CD4-positive, alpha-beta T cell treated with Interleukin-4 for 4 hours (primary cell): ENCODE results near the gene ZNF81.
"Not testable (repeated sequence)": the region's sequence is repeated elsewhere in the genome, so short reads cannot be mapped to it uniquely, and the experiment has no call there.

Source experiments
- DNase-seq: peaks from one replicate; pipeline ENCODE4 v3.0.0-alpha.2; 2020

Gene ZNF81

GRCh38 chrX:47846040-47846439 is 9.3 kb downstream of the ZNF81 start:
- DNase-seq = no peak

- DNase-seq = no peak
Observed at GRCh38 chrX:47849778-47850177, 13.1 kb downstream of the ZNF81 start.

- DNase-seq = not testable (repeated sequence)
Observed at GRCh38 chrX:47850389-47850788, 13.7 kb downstream of the ZNF81 start.

GRCh38 chrX:47850901-47851300 is 14.2 kb downstream of the ZNF81 start:
- DNase-seq = no peak

GRCh38 chrX:47854474-47854873 is 17.8 kb downstream of the ZNF81 start:
- peak; percentile 6 for DNase-seq

GRCh38 chrX:47859686-47860085 is 23.0 kb downstream of the ZNF81 start:
- DNase-seq = no peak

- DNase-seq = no peak
Observed at GRCh38 chrX:47862680-47863079, 26.0 kb downstream of the ZNF81 start.

GRCh38 chrX:47863187-47863586 is 26.5 kb downstream of the ZNF81 start:
- no peak for DNase-seq

GRCh38 chrX:47864300-47864699 is 27.6 kb downstream of the ZNF81 start:
- no peak for DNase-seq

- no peak for DNase-seq
Observed at GRCh38 chrX:47864785-47865184, 28.1 kb downstream of the ZNF81 start.

GRCh38 chrX:47873123-47873522 is 36.4 kb downstream of the ZNF81 start:
- no peak for DNase-seq

- no peak for DNase-seq
Observed at GRCh38 chrX:47877327-47877726, 40.6 kb downstream of the ZNF81 start.

GRCh38 chrX:47878198-47878597 is 41.5 kb downstream of the ZNF81 start:
- no peak for DNase-seq

GRCh38 chrX:47879463-47879862 is 42.8 kb downstream of the ZNF81 start:
- no peak for DNase-seq

- no peak for DNase-seq
Observed at GRCh38 chrX:47880927-47881326, 44.2 kb downstream of the ZNF81 start.

- no peak for DNase-seq
Observed at GRCh38 chrX:47885501-47885900, 48.8 kb downstream of the ZNF81 start.

GRCh38 chrX:47898024-47898423 is 61.3 kb downstream of the ZNF81 start:
- DNase-seq = no peak

- no peak for DNase-seq
Observed at GRCh38 chrX:47900833-47901232, 64.1 kb downstream of the ZNF81 start.

- no peak for DNase-seq
Observed at GRCh38 chrX:47902161-47902560, 65.5 kb downstream of the ZNF81 start.

- DNase-seq = no peak
Observed at GRCh38 chrX:47915886-47916493, 79.3 kb downstream of the ZNF81 start.

- no peak for DNase-seq
Observed at GRCh38 chrX:47918274-47918673, 81.6 kb downstream of the ZNF81 start.

- DNase-seq = no peak
Observed at GRCh38 chrX:47927212-47927611, 90.5 kb downstream of the ZNF81 start.

- not testable (repeated sequence) for DNase-seq
Observed at GRCh38 chrX:47931970-47932369, 95.3 kb downstream of the ZNF81 start.

- no peak for DNase-seq
Observed at GRCh38 chrX:47933946-47934345, 97.2 kb downstream of the ZNF81 start.

GRCh38 chrX:47936224-47936939 is 99.7 kb downstream of the ZNF81 start:
- DNase-seq = no peak
